DMS 273 (cell line): ENCODE results near the gene MEF2A.
"Not testable (repeated sequence)": the region's sequence is repeated elsewhere in the genome, so short reads cannot be mapped to it uniquely, and the experiment has no call there.

ENCODE experiments used
- DNase-seq: peaks from one replicate; lab custom pipeline; 2025; ENCODE audit not compliant: unreplicated experiment; lab: John Stamatoyannopoulos, UW

Gene MEF2A

DNA sequence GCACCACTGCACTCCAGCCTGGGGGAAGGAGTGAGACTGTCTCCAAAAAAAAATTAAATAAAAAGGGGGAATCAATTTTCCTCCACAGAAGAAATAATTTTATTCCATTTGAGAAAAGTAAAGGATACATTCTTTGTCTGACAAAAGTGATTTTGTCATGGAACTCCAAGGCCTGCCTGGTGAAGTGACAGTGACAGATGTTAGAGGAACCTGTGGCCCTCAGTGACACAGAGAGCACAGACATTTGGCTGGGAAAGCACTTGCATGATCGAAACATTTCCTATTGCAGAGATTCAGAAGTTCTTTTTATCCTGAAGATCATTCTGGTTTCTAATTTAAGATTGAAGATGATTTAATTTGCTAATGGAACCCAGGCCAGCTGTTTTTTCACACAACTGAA, 161.5 kb downstream of the MEF2A start:
- no peak for DNase-seq

- DNase-seq, result no peak
Measured at GRCh38 chr15:99727733-99728132, 161.9 kb downstream of the MEF2A start.

DNA sequence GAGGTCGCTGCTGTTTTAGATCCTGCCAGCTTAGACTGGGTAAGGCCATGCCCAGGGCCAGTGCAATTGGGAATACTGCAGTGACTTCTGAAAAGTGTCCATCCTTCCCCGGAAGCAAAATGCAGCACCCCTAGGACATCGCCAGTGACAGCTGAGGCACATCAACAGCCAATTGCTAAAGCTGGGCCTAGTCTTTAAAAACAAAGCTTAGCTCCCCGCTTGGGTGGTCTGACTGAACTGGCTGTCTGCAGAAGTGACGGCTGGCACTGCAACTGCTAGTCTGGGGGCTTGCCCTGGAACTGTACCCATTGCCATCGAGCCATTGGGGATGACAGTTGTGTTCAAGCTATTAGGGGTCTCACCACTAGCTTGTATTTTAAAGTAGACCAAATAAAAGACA, 163.1 kb downstream of the MEF2A start:
- DNase-seq, result no peak

DNA sequence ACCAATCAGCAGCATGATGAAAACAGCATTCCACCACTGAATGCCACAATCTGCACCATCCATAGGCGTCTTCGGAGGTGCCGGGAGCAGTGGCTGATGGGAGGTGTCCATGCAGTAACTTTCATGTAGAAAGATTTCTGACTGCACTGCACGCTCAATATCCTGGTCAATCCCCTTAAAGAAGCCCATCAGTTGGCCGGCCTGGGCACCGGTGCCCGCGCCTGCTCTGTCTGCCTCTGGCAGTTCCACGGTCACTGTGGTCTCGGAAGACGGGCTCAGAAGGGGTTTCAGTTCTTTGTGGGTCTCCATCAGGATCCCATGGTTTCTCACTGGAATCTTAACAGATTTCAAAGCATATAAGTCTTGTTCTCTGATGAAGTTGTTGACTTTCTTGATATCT, 163.5 kb downstream of the MEF2A start:
- DNase-seq, result no peak

GRCh38 chr15:99729920-99730319, 164.1 kb downstream of the MEF2A start:
- peak; percentile 69 for DNase-seq

DNA sequence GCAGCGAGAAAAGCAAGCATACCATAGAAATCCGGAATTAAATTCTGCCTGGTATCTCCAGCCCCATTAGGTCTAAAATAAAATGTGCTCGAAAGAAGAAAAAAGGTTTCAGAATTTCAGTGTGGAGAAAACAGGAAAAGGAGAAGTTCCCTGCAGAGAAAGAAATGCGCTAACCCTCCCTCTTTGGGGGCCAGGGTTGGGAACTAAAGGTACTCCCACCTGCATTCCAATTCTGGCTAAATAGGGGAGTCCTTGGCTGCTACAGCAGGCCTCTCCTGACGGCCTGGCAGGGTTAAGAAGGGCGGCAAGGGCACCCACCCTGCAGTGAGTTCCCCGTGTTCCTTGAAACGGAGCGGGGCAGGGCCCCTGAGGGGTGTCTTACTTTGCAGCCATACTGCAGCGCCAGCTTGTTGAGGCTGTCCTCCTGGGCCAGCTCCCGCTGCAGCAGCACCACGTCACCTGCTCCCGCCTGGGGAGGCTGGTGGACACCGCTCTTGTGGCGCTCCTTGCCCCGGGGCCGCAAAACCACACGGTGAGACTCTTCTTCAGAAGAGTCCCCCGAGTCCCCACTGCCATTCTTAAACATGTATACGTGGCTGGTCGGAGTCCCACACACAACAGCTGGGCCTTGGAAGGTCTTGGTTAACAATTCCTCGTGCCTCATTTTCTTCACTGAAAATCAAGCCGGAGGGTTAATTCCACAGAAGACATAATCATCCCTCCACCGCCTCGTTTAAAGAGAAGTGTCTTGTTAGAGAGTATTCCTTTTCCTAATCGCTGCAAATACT, 165.7 kb downstream of the MEF2A start:
- no peak for DNase-seq

- no peak for DNase-seq
Measured at GRCh38 chr15:99732124-99732750, 166.5 kb downstream of the MEF2A start.

- peak; percentile 34 for DNase-seq
Measured at GRCh38 chr15:99732751-99733267, 167.0 kb downstream of the MEF2A start.

GRCh38 chr15:99733268-99734039, 167.7 kb downstream of the MEF2A start, which contains the start of gene LYSMD4:
Gene LYSMD4 (minus strand): TSS chr15:99733437. CDS start chr15:99731999, 1,438 bp downstream.
- DNase-seq, result peak; percentile 94

DNA sequence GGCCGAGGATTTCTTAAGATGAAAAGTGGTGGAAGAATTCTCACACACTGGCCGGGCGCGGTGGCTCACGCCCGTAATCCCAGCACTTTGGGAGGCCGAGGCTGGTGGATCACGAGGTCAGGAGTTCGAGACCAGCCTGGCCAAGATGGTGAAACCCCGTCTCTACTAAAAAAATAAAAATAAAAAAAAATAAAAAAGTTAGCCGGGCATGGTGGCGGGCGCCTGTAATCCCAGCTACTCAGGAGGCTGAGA, 168.2 kb downstream of the MEF2A start:
- DNase-seq, result not testable (repeated sequence)

GRCh38 chr15:99734575-99734974, 168.8 kb downstream of the MEF2A start:
- no peak for DNase-seq

DNA sequence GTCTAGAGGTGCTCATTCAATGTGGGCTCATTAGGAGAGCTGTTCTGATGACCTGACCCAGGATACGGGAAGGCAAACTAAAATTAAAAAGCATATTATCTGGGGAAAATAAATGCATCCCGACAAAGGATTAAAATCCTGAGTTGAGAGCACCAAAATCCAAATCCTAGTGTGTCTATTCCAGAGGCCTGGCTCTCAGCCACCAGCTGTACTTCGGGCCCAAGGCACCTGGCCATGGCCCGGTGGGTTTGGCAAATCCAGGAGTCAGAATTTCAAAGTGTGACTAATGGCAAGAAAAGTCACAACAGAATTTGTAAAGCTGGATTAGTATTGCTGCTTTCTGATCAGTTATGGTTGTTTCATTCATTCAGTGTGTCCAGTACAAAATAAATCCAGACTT, 170.1 kb downstream of the MEF2A start:
- DNase-seq, result no peak

DNA sequence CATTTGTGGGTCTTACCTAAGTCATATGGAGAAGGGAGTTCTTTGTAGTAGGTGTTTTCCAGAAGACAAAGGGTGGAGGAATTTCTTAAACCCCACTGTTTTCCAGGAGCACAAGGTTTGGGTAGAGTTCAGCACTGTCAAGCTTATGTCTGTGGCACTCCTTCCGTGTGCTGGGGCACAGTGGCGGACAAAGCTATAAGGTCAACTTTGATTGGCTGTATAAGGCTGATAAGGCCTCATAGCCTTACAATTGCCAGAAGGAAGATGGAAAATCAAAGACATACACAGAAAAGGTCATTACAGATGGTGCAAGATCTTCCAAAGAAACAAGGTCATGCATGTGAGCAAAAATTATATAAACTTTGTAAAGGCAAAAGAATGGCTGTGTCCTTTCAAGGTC, 170.9 kb downstream of the MEF2A start:
- no peak for DNase-seq

GRCh38 chr15:99738021-99738847, 172.4 kb downstream of the MEF2A start:
- DNase-seq, result no peak

- no peak for DNase-seq
Measured at GRCh38 chr15:99741835-99742234, 176.1 kb downstream of the MEF2A start.

- no peak for DNase-seq
Measured at GRCh38 chr15:99744142-99744541, 178.4 kb downstream of the MEF2A start.

DNA sequence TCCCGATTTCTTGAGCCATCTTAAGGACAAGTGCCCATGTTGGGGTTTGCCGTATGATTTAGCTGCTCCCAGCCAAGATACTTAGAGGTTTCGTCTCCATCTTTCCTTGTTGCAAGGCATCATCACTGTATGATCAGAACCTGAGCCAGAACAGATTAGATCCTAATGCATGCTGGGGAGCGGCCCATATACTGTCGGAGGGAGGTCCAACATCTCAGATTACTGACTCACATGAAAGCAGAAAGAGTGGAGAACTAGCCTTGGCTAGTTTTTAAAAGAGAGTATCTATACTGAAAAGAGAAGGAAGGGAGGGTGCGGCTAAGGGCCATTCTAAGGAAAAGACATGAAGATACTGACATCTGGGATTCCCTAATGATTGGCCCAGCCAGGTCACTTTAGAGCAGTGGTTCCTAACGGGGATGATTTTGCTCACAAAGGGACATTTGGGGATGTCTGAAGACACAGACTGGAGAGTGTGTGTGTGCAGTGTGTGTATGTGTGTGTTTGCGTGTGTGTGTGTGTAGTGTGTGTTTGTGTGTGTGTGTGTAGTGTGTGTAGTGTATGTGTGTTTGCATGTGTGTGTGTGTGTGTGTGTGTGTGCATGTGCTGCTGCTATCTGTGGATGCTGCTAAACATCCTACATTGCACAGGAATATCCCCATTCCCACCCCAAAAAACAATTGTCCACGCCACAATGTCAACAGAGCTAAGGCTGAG, 179.7 kb downstream of the MEF2A start:
- DNase-seq, result no peak

DNA sequence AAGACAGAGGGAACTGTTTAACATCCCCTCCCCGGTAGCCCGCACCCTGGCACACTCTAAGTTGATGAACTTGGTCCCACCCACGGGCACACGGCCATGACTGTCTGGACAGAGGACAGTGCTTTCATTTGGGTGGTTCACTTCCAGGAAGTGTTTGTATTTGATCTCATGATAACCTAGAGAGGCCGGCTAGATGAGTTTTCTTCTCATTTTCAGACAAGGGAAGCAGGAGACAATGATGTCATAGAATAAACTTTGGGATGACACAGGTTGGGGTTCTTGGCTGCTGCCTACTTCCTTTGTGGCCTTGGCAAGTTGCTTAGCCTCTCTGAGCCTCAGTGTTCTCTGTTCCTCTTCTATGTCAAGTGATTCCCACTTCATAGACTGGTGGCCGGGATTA, 183.6 kb downstream of the MEF2A start:
- DNase-seq, result no peak

- DNase-seq, result not testable (repeated sequence)
Measured at GRCh38 chr15:99750326-99750725, 184.5 kb downstream of the MEF2A start.

DNA sequence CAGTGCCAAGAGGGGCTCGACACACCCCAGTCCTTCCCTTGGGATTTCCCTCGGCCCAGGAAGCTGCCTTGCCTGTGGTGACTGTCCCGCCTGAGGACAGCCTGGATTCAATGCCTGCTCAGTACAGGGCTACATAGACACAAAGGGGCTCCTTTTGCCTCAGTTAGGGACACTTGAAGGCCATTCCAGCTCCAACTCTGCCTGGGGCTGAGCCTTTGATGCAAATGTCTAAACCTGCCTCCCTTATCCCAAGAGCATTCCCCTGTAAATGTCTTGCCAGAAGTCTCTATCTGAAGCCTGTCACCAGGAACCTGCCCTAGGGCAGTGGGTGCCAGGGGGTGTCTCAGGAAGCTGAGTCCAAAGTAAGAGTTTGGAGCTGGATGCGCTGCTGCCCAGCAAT, 186.8 kb downstream of the MEF2A start:
- no peak for DNase-seq
